ENCODE results near the gene USP9Y.

The USP9Y gene

DNA sequence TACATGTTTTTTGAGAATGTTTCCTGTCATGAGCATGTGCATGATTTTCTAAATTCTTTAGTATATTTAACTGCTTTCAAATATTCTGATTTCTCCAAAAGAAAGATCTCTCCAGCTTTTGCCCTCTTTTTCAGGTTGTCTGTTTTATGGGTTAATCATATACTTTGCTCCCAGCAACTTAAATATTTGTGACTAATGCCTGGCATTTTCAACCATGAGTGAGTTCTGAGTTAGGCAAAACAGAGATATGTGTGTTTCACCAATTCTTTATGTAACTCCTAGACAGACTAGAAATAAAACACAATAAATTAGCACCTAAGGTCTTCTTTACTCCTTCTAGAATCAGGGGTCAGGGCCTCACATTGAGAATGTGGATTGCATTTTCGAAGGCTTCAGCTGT is 107.0 kb downstream of the USP9Y start:
- peak overlapping the region; percentile 2; the same call in 1 of the 2 replicates for H3K9ac ChIP-seq (ENCODE audit: low read depth, low read length)
- H3K4me1 ChIP-seq (ENCODE audit: insufficient read depth, low read length): peaks cover 8% of the 10 kb centered on the region; the same call in 1 of the 2 replicates
- H3K36me3 ChIP-seq (ENCODE audit: insufficient read depth, low read depth, low read length): peaks cover 40% of the 10 kb centered on the region
- H3K27me3 ChIP-seq (ENCODE audit: insufficient read depth, low read length): no peaks in the 10 kb centered on the region
- no peaks in the 10 kb centered on the region for H3K9me3 ChIP-seq (ENCODE audit: insufficient read depth, low read depth, low read length)
- H3K27ac ChIP-seq (ENCODE audit: low read length): no peak overlapping the region
- H3K4me3 ChIP-seq (ENCODE audit: low read length): no peak overlapping the region

DNA sequence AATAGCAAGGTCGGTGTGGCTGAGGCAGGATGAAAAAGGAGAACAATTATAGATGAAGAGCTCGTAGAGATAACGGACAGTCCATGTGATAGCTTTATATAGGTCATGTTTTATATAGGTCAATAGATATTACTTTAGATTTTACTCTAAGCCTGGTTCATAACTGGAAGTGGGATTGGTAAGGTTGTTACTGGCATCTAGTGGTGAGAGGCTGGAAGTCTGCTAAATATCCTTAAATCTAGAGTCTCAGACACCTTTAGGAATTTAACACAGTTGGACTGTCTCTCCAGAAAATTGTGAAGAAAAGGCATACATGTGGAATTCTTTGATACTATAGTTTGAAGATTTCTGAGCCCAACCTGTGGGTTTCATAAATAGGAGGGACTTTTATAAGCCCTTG is 108.0 kb downstream of the USP9Y start:
- Histone ChIP-seq H3K4me1 (ENCODE audit: insufficient read depth, low read length) (peaks cover 8% of the 10 kb centered on the region; the same call in 1 of the 2 replicates), H3K27ac (ENCODE audit: low read length) (no peak overlapping the region), H3K36me3 (ENCODE audit: insufficient read depth, low read depth, low read length) (peaks cover 41% of the 10 kb centered on the region), H3K4me3 (ENCODE audit: low read length) (no peak overlapping the region), H3K9me3 (ENCODE audit: insufficient read depth, low read depth, low read length) (no peaks in the 10 kb centered on the region), H3K27me3 (ENCODE audit: insufficient read depth, low read length) (no peaks in the 10 kb centered on the region), H3K9ac (ENCODE audit: low read depth, low read length) (no peak overlapping the region)

DNA sequence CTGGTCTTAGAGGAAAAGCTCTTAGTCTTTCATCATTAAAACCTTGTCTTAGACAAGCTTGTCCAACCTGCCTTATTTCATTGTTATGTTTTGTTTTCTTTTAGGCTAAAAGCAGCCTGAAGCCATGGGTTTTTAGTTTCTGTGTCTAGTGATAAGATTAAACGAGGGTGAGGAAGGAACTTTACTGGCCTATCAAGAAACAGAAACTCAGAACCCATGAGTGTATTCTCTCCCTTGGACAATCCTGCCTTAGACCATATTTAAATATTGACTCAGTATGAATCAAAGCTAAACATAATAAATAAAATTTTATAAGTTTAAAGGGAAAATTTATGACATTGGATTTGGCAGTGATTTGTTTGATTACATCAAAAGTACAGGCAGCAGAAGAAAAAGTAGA is 122.4 kb downstream of the USP9Y start:
- no peak overlapping the region for H3K9ac ChIP-seq (ENCODE audit: low read depth, low read length)
- no peak overlapping the region for H3K4me3 ChIP-seq (ENCODE audit: low read length)
- no peaks in the 10 kb centered on the region for H3K9me3 ChIP-seq (ENCODE audit: insufficient read depth, low read depth, low read length)
- no peaks in the 10 kb centered on the region for H3K4me1 ChIP-seq (ENCODE audit: insufficient read depth, low read length)
- peaks cover 24% of the 10 kb centered on the region; the same call in 1 of the 2 replicates for H3K36me3 ChIP-seq (ENCODE audit: insufficient read depth, low read depth, low read length)
- no peaks in the 10 kb centered on the region for H3K27me3 ChIP-seq (ENCODE audit: insufficient read depth, low read length)
- H3K27ac ChIP-seq (ENCODE audit: low read length): no peak overlapping the region

DNA sequence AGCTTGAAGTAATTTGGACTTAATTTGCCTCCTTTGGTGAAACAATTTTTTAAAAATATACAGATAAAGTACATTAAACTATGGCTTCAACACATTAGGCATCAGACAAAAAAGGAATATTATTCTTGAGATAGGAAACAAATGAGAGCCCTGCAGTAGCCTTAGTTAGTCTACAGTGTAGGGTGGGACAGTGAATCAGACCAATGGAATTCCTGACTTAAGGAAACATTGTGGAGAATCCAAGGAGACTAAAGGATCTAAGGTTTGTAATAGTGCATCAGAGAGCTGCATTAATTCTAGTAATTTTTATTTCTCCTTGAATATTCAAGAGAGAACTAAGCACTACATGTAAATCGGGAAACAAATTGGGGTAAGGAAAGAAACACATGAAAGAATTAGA is 125.8 kb downstream of the USP9Y start:
- Histone ChIP-seq H3K9me3 (ENCODE audit: insufficient read depth, low read depth, low read length) (no peaks in the 10 kb centered on the region), H3K4me1 (ENCODE audit: insufficient read depth, low read length) (no peaks in the 10 kb centered on the region), H3K4me3 (ENCODE audit: low read length) (no peak overlapping the region), H3K27ac (ENCODE audit: low read length) (no peak overlapping the region), H3K36me3 (ENCODE audit: insufficient read depth, low read depth, low read length) (0 out of 2 replicates have a peak, but pooled peaks cover 9% of the 10 kb centered on the region), H3K9ac (ENCODE audit: low read depth, low read length) (no peak overlapping the region), H3K27me3 (ENCODE audit: insufficient read depth, low read length) (no peaks in the 10 kb centered on the region)

DNA sequence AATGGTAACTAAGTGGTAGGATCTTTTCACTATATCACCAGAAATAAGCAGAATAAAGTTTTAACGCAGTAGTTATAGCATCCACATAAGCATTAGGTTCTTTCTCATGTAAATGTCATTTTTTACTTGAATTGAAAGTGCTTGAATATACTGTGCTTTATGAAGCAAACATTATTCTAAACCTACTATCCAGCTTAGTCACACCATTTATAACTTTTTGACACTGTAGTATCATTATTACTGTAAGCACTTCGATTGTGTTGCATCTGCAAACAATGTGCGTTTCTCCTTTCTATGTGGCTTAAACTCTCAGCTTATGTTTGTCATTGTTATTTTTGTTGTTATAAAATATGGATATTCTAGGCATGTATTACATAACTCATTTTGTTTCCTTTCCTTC is 132.3 kb downstream of the USP9Y start:
- Histone ChIP-seq H3K4me1 (ENCODE audit: insufficient read depth, low read length) (no peaks in the 10 kb centered on the region), H3K36me3 (ENCODE audit: insufficient read depth, low read depth, low read length) (peaks cover 19% of the 10 kb centered on the region), H3K9me3 (ENCODE audit: insufficient read depth, low read depth, low read length) (no peaks in the 10 kb centered on the region), H3K9ac (ENCODE audit: low read depth, low read length) (no peak overlapping the region), H3K4me3 (ENCODE audit: low read length) (no peak overlapping the region), H3K27ac (ENCODE audit: low read length) (no peak overlapping the region), H3K27me3 (ENCODE audit: insufficient read depth, low read length) (no peaks in the 10 kb centered on the region)

DNA sequence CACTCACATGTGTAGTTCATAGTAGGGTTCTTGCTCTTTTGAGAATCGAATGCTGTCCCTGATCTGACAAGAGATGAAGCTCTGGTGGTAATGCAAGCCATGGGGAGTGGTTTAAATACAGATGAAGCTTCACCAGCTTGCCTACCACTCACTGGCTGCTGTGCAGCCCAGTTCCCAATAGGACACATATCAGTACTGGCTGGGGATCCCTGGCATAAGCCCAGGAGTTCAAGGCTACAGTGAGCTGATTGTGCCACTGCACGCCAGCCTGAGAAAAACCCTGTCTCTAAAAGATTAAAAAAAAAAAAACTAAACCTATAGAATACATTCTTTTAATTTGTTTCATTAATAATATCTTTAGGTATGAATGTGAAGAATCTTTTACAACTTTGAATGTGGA is 136.5 kb downstream of the USP9Y start:
- Histone ChIP-seq H3K27me3 (ENCODE audit: insufficient read depth, low read length) (no peaks in the 10 kb centered on the region), H3K9ac (ENCODE audit: low read depth, low read length) (no peak overlapping the region), H3K4me1 (ENCODE audit: insufficient read depth, low read length) (no peaks in the 10 kb centered on the region), H3K27ac (ENCODE audit: low read length) (no peak overlapping the region), H3K9me3 (ENCODE audit: insufficient read depth, low read depth, low read length) (no peaks in the 10 kb centered on the region), H3K36me3 (ENCODE audit: insufficient read depth, low read depth, low read length) (peaks cover 44% of the 10 kb centered on the region), H3K4me3 (ENCODE audit: low read length) (no peak overlapping the region)

DNA sequence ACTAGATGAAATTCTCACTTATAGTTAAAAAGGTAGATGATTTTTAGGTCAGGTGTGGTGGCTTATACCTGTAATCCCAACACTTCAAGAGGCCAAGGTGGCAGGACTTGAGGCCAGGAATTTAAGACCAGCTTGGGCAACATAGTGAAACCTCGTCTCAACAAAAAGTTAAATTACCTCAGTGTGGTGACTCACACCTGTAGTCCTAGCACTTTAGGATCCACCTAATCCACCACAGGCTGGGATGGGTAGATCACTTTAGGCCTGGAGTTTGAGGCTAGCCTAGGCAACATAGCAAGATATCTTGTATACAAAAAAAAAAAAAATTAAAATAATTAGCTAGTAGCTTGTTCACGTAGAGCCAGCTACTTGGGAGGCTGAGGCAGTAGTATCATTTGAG is 140.3 kb downstream of the USP9Y start:
- Histone ChIP-seq H3K9me3 (ENCODE audit: insufficient read depth, low read depth, low read length) (no peaks in the 10 kb centered on the region), H3K27ac (ENCODE audit: low read length) (no peak overlapping the region), H3K4me3 (ENCODE audit: low read length) (no peak overlapping the region), H3K4me1 (ENCODE audit: insufficient read depth, low read length) (no peaks in the 10 kb centered on the region), H3K27me3 (ENCODE audit: insufficient read depth, low read length) (no peaks in the 10 kb centered on the region), H3K36me3 (ENCODE audit: insufficient read depth, low read depth, low read length) (peaks cover 45% of the 10 kb centered on the region; the same call in 1 of the 2 replicates), H3K9ac (ENCODE audit: low read depth, low read length) (no peak overlapping the region)

DNA sequence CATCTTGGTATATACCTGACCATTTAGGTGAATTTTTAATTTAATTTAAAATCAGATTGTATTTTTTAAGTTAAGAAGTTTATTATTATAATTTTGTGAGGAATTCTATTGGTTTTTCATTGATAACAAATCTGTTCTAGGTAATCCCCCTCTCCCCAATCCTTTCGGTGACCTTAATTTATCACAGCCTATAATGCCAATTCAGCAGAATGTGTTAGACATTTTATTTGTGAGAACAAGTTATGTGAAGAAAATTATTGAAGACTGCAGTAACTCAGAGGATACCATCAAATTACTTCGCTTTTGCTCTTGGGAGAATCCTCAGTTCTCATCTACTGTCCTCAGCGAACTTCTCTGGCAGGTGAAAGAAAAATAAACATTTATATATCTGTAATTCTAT is 145.8 kb downstream of the USP9Y start:
- no peak overlapping the region for H3K4me3 ChIP-seq (ENCODE audit: low read length)
- no peaks in the 10 kb centered on the region for H3K4me1 ChIP-seq (ENCODE audit: insufficient read depth, low read length)
- no peaks in the 10 kb centered on the region for H3K27me3 ChIP-seq (ENCODE audit: insufficient read depth, low read length)
- H3K36me3 ChIP-seq (ENCODE audit: insufficient read depth, low read depth, low read length): peaks cover 39% of the 10 kb centered on the region
- H3K27ac ChIP-seq (ENCODE audit: low read length): no peak overlapping the region
- no peaks in the 10 kb centered on the region for H3K9me3 ChIP-seq (ENCODE audit: insufficient read depth, low read depth, low read length)
- H3K9ac ChIP-seq (ENCODE audit: low read depth, low read length): no peak overlapping the region

DNA sequence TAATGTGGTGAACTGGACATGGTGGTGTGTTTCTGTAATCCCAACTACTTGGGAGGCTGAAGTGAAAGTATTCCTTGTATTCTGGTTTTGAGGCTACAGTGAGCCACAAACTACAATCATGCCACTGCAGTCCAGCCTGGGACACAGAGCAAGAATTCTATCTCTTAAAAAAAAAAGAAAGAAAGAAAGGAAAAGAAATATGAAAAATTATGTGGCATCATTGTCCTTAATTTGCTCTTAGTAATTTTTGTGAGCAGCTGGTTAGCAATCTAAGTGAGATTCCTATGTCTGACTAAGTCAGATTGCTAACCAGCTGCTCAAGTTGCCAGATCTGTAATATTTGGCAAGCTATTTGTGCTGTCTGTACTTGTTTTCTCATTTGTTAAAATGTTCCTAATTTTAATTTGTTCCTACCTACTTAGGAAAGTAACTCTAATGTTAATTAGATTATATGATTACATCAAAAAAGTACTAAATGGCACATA is 154.8 kb downstream of the USP9Y start:
- H3K4me1 ChIP-seq (ENCODE audit: insufficient read depth, low read length): no peaks in the 10 kb centered on the region
- H3K4me3 ChIP-seq (ENCODE audit: low read length): no peak overlapping the region
- no peaks in the 10 kb centered on the region for H3K9me3 ChIP-seq (ENCODE audit: insufficient read depth, low read depth, low read length)
- H3K9ac ChIP-seq (ENCODE audit: low read depth, low read length): no peak overlapping the region
- H3K36me3 ChIP-seq (ENCODE audit: insufficient read depth, low read depth, low read length): peaks cover 65% of the 10 kb centered on the region
- H3K27ac ChIP-seq (ENCODE audit: low read length): no peak overlapping the region
- no peaks in the 10 kb centered on the region for H3K27me3 ChIP-seq (ENCODE audit: insufficient read depth, low read length)

DNA sequence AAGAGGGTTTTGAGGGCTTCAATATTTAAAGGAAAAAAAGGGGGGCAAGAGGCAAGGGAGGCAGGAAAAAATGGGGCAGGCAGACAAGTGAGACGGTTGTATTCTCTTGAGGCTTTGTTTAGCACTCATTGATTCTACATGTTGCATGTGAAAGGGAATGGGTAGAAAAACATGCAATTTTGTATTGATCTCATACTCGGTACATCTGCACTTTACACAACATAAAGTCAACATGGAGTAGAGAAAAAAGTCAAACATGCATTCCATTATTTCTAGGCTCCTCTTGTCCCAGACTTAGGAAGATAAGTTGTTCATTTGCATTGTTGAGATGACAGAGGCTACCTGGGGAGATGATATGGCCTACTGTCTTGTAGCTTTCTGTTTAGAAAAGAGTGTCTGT is 166.9 kb downstream of the USP9Y start:
- no peaks in the 10 kb centered on the region for H3K27me3 ChIP-seq (ENCODE audit: insufficient read depth, low read length)
- H3K36me3 ChIP-seq (ENCODE audit: insufficient read depth, low read depth, low read length): no peaks in the 10 kb centered on the region
- no peak overlapping the region for H3K27ac ChIP-seq (ENCODE audit: low read length)
- no peak overlapping the region for H3K4me3 ChIP-seq (ENCODE audit: low read length)
- no peak overlapping the region for H3K9ac ChIP-seq (ENCODE audit: low read depth, low read length)
- no peaks in the 10 kb centered on the region for H3K9me3 ChIP-seq (ENCODE audit: insufficient read depth, low read depth, low read length)
- peaks cover 3% of the 10 kb centered on the region; the same call in 1 of the 2 replicates for H3K4me1 ChIP-seq (ENCODE audit: insufficient read depth, low read length)

DNA sequence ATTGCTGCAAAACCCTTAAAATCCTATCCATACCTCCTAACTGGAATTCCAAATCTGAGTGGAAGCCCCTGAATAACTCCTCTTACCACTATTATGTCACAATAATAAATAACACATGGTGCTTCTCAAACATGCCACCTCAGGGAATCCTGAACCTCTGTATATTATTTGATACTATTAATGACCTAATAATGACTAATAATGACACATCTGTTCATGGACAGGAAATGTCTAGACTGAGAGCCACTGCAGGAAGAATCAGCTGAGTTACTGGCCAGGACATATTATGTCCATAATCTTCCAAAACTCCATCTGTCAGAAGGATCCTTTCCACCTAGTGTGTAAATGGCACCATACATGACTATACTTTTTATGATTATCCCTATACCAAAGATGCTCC is 195.9 kb downstream of the USP9Y start:
- no peaks in the 10 kb centered on the region for H3K27me3 ChIP-seq (ENCODE audit: insufficient read depth, low read length)
- H3K9me3 ChIP-seq (ENCODE audit: insufficient read depth, low read depth, low read length): no peaks in the 10 kb centered on the region
- no peak overlapping the region for H3K27ac ChIP-seq (ENCODE audit: low read length)
- no peak overlapping the region for H3K9ac ChIP-seq (ENCODE audit: low read depth, low read length)
- H3K36me3 ChIP-seq (ENCODE audit: insufficient read depth, low read depth, low read length): no peaks in the 10 kb centered on the region
- H3K4me1 ChIP-seq (ENCODE audit: insufficient read depth, low read length): no peaks in the 10 kb centered on the region
- no peak overlapping the region for H3K4me3 ChIP-seq (ENCODE audit: low read length)

DNA sequence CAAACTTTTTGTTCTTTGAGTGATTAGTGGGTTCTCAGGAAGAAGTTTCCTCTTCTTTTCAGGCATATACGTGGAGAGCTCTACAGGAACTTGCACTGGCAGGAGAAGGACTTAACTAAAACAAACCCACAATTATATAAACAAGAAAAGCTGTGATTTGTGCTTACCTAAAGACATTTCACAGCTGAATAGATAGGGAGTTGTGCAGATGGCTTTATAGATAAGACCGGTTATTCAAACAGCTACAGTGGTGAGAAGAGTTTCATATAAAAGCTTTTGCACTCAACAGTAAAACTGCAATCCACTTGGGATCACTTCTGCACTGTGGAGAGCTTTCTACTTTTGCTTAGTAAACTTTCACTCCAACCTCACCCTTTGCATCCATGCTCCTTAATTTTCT is 197.6 kb downstream of the USP9Y start:
- Histone ChIP-seq H3K9me3 (ENCODE audit: insufficient read depth, low read depth, low read length) (no peaks in the 10 kb centered on the region), H3K27ac (ENCODE audit: low read length) (no peak overlapping the region), H3K4me1 (ENCODE audit: insufficient read depth, low read length) (no peaks in the 10 kb centered on the region), H3K27me3 (ENCODE audit: insufficient read depth, low read length) (no peaks in the 10 kb centered on the region), H3K4me3 (ENCODE audit: low read length) (no peak overlapping the region), H3K9ac (ENCODE audit: low read depth, low read length) (no peak overlapping the region), H3K36me3 (ENCODE audit: insufficient read depth, low read depth, low read length) (no peaks in the 10 kb centered on the region)

Measured in iPS-20b (cell line).